Ishikawa (cell line): ENCODE results near the gene RPTOR.

Source experiments
- TAF1 ChIP-seq: IDR thresholded peaks from 2 replicates; pipeline ENCODE4 v1.6.1; 2012; ENCODE audit warnings: low read depth, mild to moderate bottlenecking
- TEAD4 ChIP-seq: IDR thresholded peaks from 2 replicates; pipeline ENCODE4 v1.6.1; 2012
- TF ChIP-seq, protein P1 (sequence below): IDR thresholded peaks from 2 replicates; pipeline ENCODE4 v1.6.1; 2012
- TF ChIP-seq, protein P2 (sequence below): IDR thresholded peaks from 2 replicates; pipeline ENCODE4 v1.6.1; 2012; ENCODE audit warnings: low read depth, mild to moderate bottlenecking

DNA sequence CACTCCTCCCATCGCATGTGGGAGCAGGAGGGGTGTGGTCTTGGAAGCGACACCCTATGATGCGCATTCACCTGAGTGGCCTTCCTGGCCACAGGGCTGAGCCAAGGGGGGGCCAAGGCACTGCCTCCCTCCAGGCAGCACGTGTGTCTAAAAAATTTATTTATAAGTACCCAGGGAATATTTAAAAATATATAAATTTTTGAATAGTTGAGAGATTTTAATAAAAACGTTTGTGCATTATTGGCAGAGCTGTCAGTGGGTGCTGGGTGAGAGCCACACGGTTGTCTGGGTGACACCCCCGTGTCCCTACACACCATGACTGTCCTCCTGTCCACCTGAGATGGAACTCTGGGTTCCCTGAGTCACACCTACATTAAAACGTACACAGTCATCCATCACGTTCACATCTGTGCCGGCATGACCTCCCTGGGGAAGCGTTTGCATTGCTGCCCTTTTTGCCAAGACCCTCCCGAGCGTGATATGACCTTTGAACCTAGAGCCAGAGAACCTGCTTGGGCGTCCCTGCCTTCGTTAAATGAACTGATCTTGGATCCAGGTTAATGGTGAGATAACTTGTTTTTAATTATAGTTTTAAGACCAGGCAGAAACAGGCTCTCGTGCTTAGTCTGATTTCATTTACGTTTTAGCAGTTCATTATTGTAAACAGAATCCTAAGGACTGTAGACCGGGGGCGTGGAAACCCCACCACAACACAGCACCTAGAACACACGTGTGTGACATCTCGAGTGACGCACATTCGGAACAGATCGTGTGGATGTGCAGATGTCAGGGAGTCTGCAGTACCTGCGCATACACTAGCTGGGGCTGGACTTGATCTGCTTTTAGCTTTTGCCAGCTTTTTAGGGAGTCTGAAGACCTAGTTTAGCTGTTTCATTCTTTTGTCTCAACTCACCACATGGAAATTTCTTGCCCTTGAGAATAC, 254.2 kb downstream of the RPTOR start:
- no peak for TF ChIP-seq TAF1
- TF ChIP-seq TEAD4, result no peak
- TF ChIP-seq, protein P1, sequence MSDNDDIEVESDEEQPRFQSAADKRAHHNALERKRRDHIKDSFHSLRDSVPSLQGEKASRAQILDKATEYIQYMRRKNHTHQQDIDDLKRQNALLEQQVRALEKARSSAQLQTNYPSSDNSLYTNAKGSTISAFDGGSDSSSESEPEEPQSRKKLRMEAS, result no peak
- TF ChIP-seq, protein P2, sequence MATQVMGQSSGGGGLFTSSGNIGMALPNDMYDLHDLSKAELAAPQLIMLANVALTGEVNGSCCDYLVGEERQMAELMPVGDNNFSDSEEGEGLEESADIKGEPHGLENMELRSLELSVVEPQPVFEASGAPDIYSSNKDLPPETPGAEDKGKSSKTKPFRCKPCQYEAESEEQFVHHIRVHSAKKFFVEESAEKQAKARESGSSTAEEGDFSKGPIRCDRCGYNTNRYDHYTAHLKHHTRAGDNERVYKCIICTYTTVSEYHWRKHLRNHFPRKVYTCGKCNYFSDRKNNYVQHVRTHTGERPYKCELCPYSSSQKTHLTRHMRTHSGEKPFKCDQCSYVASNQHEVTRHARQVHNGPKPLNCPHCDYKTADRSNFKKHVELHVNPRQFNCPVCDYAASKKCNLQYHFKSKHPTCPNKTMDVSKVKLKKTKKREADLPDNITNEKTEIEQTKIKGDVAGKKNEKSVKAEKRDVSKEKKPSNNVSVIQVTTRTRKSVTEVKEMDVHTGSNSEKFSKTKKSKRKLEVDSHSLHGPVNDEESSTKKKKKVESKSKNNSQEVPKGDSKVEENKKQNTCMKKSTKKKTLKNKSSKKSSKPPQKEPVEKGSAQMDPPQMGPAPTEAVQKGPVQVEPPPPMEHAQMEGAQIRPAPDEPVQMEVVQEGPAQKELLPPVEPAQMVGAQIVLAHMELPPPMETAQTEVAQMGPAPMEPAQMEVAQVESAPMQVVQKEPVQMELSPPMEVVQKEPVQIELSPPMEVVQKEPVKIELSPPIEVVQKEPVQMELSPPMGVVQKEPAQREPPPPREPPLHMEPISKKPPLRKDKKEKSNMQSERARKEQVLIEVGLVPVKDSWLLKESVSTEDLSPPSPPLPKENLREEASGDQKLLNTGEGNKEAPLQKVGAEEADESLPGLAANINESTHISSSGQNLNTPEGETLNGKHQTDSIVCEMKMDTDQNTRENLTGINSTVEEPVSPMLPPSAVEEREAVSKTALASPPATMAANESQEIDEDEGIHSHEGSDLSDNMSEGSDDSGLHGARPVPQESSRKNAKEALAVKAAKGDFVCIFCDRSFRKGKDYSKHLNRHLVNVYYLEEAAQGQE, result no peak
